ENCODE results near the gene NAALAD2. TPM values are rescaled to one million over a fixed set of nuclear protein-coding genes. Genes with fewer than 3 reads are reported as not detected.

NAALAD2 gene
- polyA plus RNA-seq, 3 donors, result not detected

GRCh38 chr11:90219438-90219837 lies 85.0 kb downstream of the NAALAD2 start:
- 100% methylated on average over 3 of the region's 6 CpGs for WGBS (ENCODE audit: insufficient coverage)
- peaks cover 42% of the 10 kb centered on the region for H3K4me1 Mint-ChIP-seq
- H3K9me3 Mint-ChIP-seq, result no peaks in the 10 kb centered on the region
- H3K27ac Mint-ChIP-seq, result peak overlapping the region in 2 of 7 donors; percentile 19 to 38
- no peak overlapping the region for H3K4me3 Mint-ChIP-seq
- H3K4me1 ChIP-seq (ENCODE audit: control insufficient read depth in 1 of 2, insufficient read depth in 2 of 2, low read length in 2 of 2), result peaks cover 15 to 27% of the 10 kb centered on the region in 2 donors
- H3K9ac ChIP-seq (ENCODE audit: insufficient read depth, low read length, poor library complexity, severe bottlenecking), result no peak overlapping the region
- no peaks in the 10 kb centered on the region for H3K27me3 Mint-ChIP-seq (ENCODE audit: low read depth in 3 of 3)
- intact Hi-C loops (cut with micrococcal nuclease), result no loop called here
- no peaks in the 10 kb centered on the region for H3K9me3 ChIP-seq (replicated peaks in 1 of 2; ENCODE audit: control insufficient read depth in 1 of 2, insufficient read depth in 1 of 2, low read length in 2 of 2)
- H3K4me2 ChIP-seq (replicated peaks; ENCODE audit: extremely low read depth, low read length, poor library complexity, severe bottlenecking), result no peak overlapping the region
- peaks cover 19% of the 10 kb centered on the region in 2 donors for H3K36me3 Mint-ChIP-seq
- H3K27me3 ChIP-seq (ENCODE audit: control insufficient read depth in 2 of 2, insufficient read depth in 2 of 2, low read length in 2 of 2), result no peaks in the 10 kb centered on the region
- peaks cover 71% of the 10 kb centered on the region for H4K20me1 ChIP-seq (ENCODE audit: insufficient read depth, low read length)
- H3K79me2 ChIP-seq (ENCODE audit: insufficient read depth, low read length), result peaks cover 90% of the 10 kb centered on the region
- peaks cover 10 to 27% of the 10 kb centered on the region in 2 donors for H3K36me3 ChIP-seq (replicated peaks in 1 of 2; ENCODE audit: control insufficient read depth in 1 of 2, insufficient read depth in 2 of 2, low read length in 2 of 2)
- no peak overlapping the region for H3K27ac ChIP-seq (ENCODE audit: low read depth in 1 of 2, low read length in 2 of 2)
- no peak overlapping the region for H2AFZ ChIP-seq (ENCODE audit: insufficient read depth, low read depth, low read length, poor library complexity, severe bottlenecking)
- DNase-seq, result no peak
- no peak overlapping the region for H3K4me3 ChIP-seq (replicated peaks in 1 of 3; ENCODE audit: low read depth in 2 of 3, low read length in 3 of 3)
- TF ChIP-seq CTCF (IDR thresholded peaks at IDR 0.05), result no peak

- Mint-ChIP-seq H3K27me3 (ENCODE audit: low read depth in 3 of 3) (no peaks in the 10 kb centered on the region), H3K4me3 (no peak overlapping the region), H3K36me3 (peaks cover 17 to 19% of the 10 kb centered on the region in 2 donors), H3K9me3 (no peaks in the 10 kb centered on the region), H3K27ac (peak overlapping the region in 4 of 7 donors; percentile 6 to 68 (median 42)), H3K4me1 (peaks cover 42% of the 10 kb centered on the region)
- no CpG with 5 or more reads among the region's 1 CpG for whole genome bisulfite sequencing (ENCODE audit: insufficient coverage)
- H3K79me2 ChIP-seq (ENCODE audit: insufficient read depth, low read length), result peaks cover 85% of the 10 kb centered on the region
- peaks cover 5 to 19% of the 10 kb centered on the region in 2 donors for H3K36me3 ChIP-seq (replicated peaks in 1 of 2; ENCODE audit: control insufficient read depth in 1 of 2, insufficient read depth in 2 of 2, low read length in 2 of 2)
- H3K4me1 ChIP-seq (ENCODE audit: control insufficient read depth in 1 of 2, insufficient read depth in 2 of 2, low read length in 2 of 2), result peaks cover 15 to 27% of the 10 kb centered on the region in 2 donors
- no peaks in the 10 kb centered on the region for H3K9me3 ChIP-seq (replicated peaks in 1 of 2; ENCODE audit: control insufficient read depth in 1 of 2, insufficient read depth in 1 of 2, low read length in 2 of 2)
- H3K4me2 ChIP-seq (replicated peaks; ENCODE audit: extremely low read depth, low read length, poor library complexity, severe bottlenecking), result peak overlapping the region; percentile 14
- intact Hi-C loops (cut with micrococcal nuclease), result no loop called here
- H3K4me3 ChIP-seq (replicated peaks in 1 of 3; ENCODE audit: low read depth in 2 of 3, low read length in 3 of 3), result no peak overlapping the region
- H3K9ac ChIP-seq (ENCODE audit: insufficient read depth, low read length, poor library complexity, severe bottlenecking), result no peak overlapping the region
- H3K27me3 ChIP-seq (ENCODE audit: control insufficient read depth in 2 of 2, insufficient read depth in 2 of 2, low read length in 2 of 2), result no peaks in the 10 kb centered on the region
- TF ChIP-seq CTCF (IDR thresholded peaks at IDR 0.05), result no peak
- peaks cover 64% of the 10 kb centered on the region for H4K20me1 ChIP-seq (ENCODE audit: insufficient read depth, low read length)
- H2AFZ ChIP-seq (ENCODE audit: insufficient read depth, low read depth, low read length, poor library complexity, severe bottlenecking), result no peak overlapping the region
- peak; percentile 19 to 41 (median 37) for DNase-seq
- H3K27ac ChIP-seq (ENCODE audit: low read depth in 1 of 2, low read length in 2 of 2), result peak overlapping the region in 1 of 2 donors; percentile 21
Observed at GRCh38 chr11:90220391-90220790, 85.9 kb downstream of the NAALAD2 start.
